HepG2 (cell line): ENCODE measurements around the gene PPRC1. TPM values are rescaled to one million over a fixed set of nuclear protein-coding genes. Genes with fewer than 3 reads are reported as not detected.
A peak's percentile ranks its signal among the peaks of the same experiment; 100 is the strongest.

Experiments used
- CREB1 ChIP-seq, 2 experiments: fragments of 450-650 bp in 1 of 2; IDR thresholded peaks; 2 replicates each; pipeline ENCODE4 v1.6.1; 2016 to 2017; ENCODE audit warnings: control low read depth in 1 of 2, mild to moderate bottlenecking in 1 of 2, missing compliant biosample characterization in 1 of 2, missing genetic modification characterization in 1 of 2
- GZF1 ChIP-seq: sonication (generic); formaldehyde crosslinking; IDR thresholded peaks from 2 replicates; pipeline ENCODE4 v1.5.1; 2020; ENCODE audit warnings: mild to moderate bottlenecking, missing genetic modification reagents
- JARID2 ChIP-seq: sonication (generic); formaldehyde crosslinking; IDR thresholded peaks from 2 replicates; pipeline ENCODE4 v1.8.1; 2023; ENCODE audit warnings: missing genetic modification reagents, inconsistent platforms; ENCODE audit not compliant: insufficient replicate concordance
- MED8 ChIP-seq: sonication (generic); formaldehyde crosslinking; IDR thresholded peaks from 2 replicates; pipeline ENCODE4 v1.8.1; 2023; ENCODE audit warnings: mild to moderate bottlenecking, missing genetic modification reagents; ENCODE audit not compliant: insufficient replicate concordance
- SIN3A ChIP-seq: IDR thresholded peaks from 2 replicates; pipeline ENCODE4 v1.6.1; 2011; ENCODE audit warnings: low read depth, mild to moderate bottlenecking, control low read depth, low read length, borderline replicate concordance
- SRSF1 ChIP-seq: fragments of 200-400 bp; formaldehyde crosslinking; optimal IDR thresholded peaks from 2 replicates; pipeline ENCODE3; 2017; ENCODE audit warnings: mild to moderate bottlenecking, low read depth, low read length, moderate library complexity
- ZBTB21 ChIP-seq: sonication (generic); formaldehyde crosslinking; IDR thresholded peaks from 2 replicates; pipeline ENCODE4 v1.4.0; 2020; ENCODE audit warnings: missing genetic modification reagents
- ZNF225 ChIP-seq: sonication (generic); formaldehyde crosslinking; IDR thresholded peaks from 2 replicates; pipeline ENCODE4 v1.4.0; 2020; ENCODE audit warnings: mild to moderate bottlenecking, missing genetic modification reagents
- ZNF234 ChIP-seq: sonication (generic); formaldehyde crosslinking; conservative IDR thresholded peaks from 2 replicates; pipeline ENCODE4 v1.5.1; 2020; ENCODE audit warnings: mild to moderate bottlenecking, missing genetic modification reagents
- ZNF430 ChIP-seq: sonication (generic); formaldehyde crosslinking; IDR thresholded peaks from 2 replicates; pipeline ENCODE4 v1.9.0; 2021; ENCODE audit warnings: mild to moderate bottlenecking, missing genetic modification reagents
- ZNF737 ChIP-seq: sonication (generic); formaldehyde crosslinking; IDR thresholded peaks from 2 replicates; pipeline ENCODE4 v1.5.0; 2020; ENCODE audit warnings: missing genetic modification reagents, mild to moderate bottlenecking, borderline replicate concordance
- ZNF747 ChIP-seq: sonication (generic); formaldehyde crosslinking; IDR thresholded peaks from 2 replicates; pipeline ENCODE4 v1.8.1; 2023; ENCODE audit warnings: missing genetic modification reagents, mild to moderate bottlenecking, borderline replicate concordance
- ZNF841 ChIP-seq: sonication (generic); formaldehyde crosslinking; IDR thresholded peaks from 2 replicates; pipeline ENCODE4 v1.8.1; 2023; ENCODE audit warnings: missing genetic modification reagents, borderline replicate concordance
- ZSCAN31 ChIP-seq: sonication (generic); formaldehyde crosslinking; IDR thresholded peaks from 2 replicates; pipeline ENCODE4 v1.5.0; 2020; ENCODE audit warnings: low read depth, mild to moderate bottlenecking, missing genetic modification reagents
- polyA plus RNA-seq, 8 experiments: library from polyadenylated mRNA; depleted of rRNA in 3 of 8; stranded (reverse) in 7 of 8; unstranded in 1 of 8; fragments of >200 nt; fragmentation: Illumina TruSeq in 4 of 8; extraction: Trizol in 4 of 8; gene quantifications; 2 replicates each; pipeline versions ENCODE4 v1.2.1 to v1.2.3, GENCODE V29; 2011 to 2016; ENCODE audit warnings: low read depth in 4 of 8, missing spikeins in 1 of 8, mixed read lengths in 1 of 8; ENCODE audit not compliant: insufficient read depth in 1 of 8
- total RNA-seq, 5 experiments: library from RNA; depleted of rRNA; stranded (reverse); fragments of >200 nt; fragmentation: Illumina TruSeq; extraction: Trizol; gene quantifications; 2 replicates each; pipeline ENCODE4 v1.2.3, GENCODE V29; 2016; ENCODE audit warnings: low read depth in 1 of 5
- TF ChIP-seq, protein P1 (sequence below): sonication (generic); formaldehyde crosslinking; IDR thresholded peaks from 2 replicates; pipeline ENCODE4 v1.4.0; 2020; ENCODE audit warnings: missing genetic modification reagents, borderline replicate concordance
- TF ChIP-seq, protein P2 (sequence below): sonication (generic); formaldehyde crosslinking; IDR thresholded peaks from 2 replicates; pipeline ENCODE4 v1.5.0; 2020; ENCODE audit warnings: missing genetic modification reagents, mild to moderate bottlenecking, borderline replicate concordance
- TF ChIP-seq, protein P3 (sequence below): sonication (generic); formaldehyde crosslinking; IDR thresholded peaks from 2 replicates; pipeline ENCODE4 v1.4.0; 2020; ENCODE audit warnings: missing genetic modification reagents
- TF ChIP-seq, protein P4 (sequence below): sonication (generic); formaldehyde crosslinking; IDR thresholded peaks from 2 replicates; pipeline ENCODE4 v1.5.1; 2020; ENCODE audit warnings: mild to moderate bottlenecking, moderate library complexity, missing genetic modification reagents

PPRC1 gene
- total and polyA plus RNA-seq, 2 of the 13 experiments (the other 11 are each of a cell fraction or from before 2014, with no cell fraction given) = 18.7 to 24.2 TPM

DNA sequence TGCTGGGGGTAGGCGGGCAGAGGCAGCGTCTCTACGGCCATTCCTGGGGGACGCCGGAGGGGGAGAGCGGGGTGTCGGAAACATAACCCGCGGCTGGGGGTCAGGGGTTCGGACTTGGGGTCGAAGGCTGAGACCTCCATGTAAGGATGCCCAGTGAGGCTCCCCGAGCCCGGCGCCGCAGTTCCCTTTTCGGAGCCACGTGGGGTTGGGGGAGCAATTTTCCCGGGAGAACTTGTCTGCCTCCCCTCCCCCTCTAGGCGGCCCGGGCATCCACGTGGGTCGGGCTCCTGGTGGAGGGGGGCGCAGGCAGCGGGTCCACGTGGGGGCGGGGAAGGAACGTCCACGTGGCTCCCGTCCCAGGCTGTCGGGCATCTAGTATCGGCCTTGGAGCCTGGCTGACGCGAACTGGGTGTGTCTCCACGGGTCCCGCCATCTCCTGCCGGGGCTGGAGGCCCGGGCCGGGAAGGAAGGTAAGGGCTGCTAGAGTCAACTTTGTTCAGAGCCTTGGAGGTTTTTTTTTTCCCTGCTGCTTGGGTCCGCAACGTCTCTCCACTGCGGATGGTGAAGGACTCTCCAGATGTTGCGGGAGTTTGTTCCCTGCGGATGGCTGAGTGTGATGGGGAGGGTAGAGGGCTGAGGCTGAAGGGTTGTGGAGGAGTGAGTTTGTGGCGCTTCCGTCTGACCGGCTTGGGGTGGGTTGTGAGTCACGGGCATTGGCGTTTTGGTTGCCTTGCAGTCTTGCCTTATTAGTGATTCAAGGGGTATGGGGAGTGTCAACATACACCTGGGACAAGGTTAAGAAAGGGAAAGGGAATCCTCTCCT, 744 bp downstream of the PPRC1 start (continued):
- TF ChIP-seq, protein P1, sequence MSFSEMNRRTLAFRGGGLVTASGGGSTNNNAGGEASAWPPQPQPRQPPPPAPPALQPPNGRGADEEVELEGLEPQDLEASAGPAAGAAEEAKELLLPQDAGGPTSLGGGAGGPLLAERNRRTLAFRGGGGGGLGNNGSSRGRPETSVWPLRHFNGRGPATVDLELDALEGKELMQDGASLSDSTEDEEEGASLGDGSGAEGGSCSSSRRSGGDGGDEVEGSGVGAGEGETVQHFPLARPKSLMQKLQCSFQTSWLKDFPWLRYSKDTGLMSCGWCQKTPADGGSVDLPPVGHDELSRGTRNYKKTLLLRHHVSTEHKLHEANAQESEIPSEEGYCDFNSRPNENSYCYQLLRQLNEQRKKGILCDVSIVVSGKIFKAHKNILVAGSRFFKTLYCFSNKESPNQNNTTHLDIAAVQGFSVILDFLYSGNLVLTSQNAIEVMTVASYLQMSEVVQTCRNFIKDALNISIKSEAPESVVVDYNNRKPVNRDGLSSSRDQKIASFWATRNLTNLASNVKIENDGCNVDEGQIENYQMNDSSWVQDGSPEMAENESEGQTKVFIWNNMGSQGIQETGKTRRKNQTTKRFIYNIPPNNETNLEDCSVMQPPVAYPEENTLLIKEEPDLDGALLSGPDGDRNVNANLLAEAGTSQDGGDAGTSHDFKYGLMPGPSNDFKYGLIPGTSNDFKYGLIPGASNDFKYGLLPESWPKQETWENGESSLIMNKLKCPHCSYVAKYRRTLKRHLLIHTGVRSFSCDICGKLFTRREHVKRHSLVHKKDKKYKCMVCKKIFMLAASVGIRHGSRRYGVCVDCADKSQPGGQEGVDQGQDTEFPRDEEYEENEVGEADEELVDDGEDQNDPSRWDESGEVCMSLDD (CRISPR knock-in tag) = 0 out of 2 replicates have a peak, but pooled peaks have one; percentile 70
- TF ChIP-seq CREB1 (IDR thresholded peaks at IDR 0.05) = no peak
- no peak for TF ChIP-seq CREB1 (CRISPR knock-in tag; IDR thresholded peaks at IDR 0.05)
- TF ChIP-seq MED8 = peak; percentile 12
- TF ChIP-seq ZNF225 = 0 out of 2 replicates have a peak, but pooled peaks have one; percentile 10
- 0 out of 2 replicates have a peak, but pooled peaks have one; percentile 39 for TF ChIP-seq ZNF737 (CRISPR knock-in tag)
- no peak for TF ChIP-seq JARID2 (CRISPR knock-in tag)
- peak; percentile 4 for TF ChIP-seq SRSF1
- TF ChIP-seq ZNF747 (CRISPR knock-in tag) = peak; percentile 58; the same call in 1 of the 2 replicates
- TF ChIP-seq, protein P2, sequence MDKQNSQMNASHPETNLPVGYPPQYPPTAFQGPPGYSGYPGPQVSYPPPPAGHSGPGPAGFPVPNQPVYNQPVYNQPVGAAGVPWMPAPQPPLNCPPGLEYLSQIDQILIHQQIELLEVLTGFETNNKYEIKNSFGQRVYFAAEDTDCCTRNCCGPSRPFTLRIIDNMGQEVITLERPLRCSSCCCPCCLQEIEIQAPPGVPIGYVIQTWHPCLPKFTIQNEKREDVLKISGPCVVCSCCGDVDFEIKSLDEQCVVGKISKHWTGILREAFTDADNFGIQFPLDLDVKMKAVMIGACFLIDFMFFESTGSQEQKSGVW (CRISPR knock-in tag) = peak; percentile 37; the same call in 1 of the 2 replicates
- TF ChIP-seq, protein P3, sequence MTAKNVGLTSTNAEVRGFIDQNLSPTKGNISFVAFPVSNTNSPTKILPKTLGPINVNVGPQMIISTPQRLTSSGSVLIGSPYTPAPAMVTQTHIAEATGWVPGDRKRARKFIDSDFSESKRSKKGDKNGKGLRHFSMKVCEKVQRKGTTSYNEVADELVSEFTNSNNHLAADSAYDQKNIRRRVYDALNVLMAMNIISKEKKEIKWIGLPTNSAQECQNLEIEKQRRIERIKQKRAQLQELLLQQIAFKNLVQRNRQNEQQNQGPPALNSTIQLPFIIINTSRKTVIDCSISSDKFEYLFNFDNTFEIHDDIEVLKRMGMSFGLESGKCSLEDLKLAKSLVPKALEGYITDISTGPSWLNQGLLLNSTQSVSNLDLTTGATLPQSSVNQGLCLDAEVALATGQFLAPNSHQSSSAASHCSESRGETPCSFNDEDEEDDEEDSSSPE = peak; percentile 73; the same call in 1 of the 2 replicates
- TF ChIP-seq ZNF841 (CRISPR knock-in tag) = no peak
- 0 out of 2 replicates have a peak, but pooled peaks have one; percentile 2 for TF ChIP-seq ZNF430 (CRISPR knock-in tag)
- no peak; the same call in 1 of the 2 replicates for TF ChIP-seq ZNF234 (CRISPR knock-in tag)
- peak; percentile 85; the same call in 1 of the 2 replicates for TF ChIP-seq SIN3A
- TF ChIP-seq ZBTB21 (CRISPR knock-in tag) = no peak
- TF ChIP-seq ZSCAN31 (CRISPR knock-in tag) = 0 out of 2 replicates have a peak, but pooled peaks have one; percentile 3
- TF ChIP-seq, protein P4, sequence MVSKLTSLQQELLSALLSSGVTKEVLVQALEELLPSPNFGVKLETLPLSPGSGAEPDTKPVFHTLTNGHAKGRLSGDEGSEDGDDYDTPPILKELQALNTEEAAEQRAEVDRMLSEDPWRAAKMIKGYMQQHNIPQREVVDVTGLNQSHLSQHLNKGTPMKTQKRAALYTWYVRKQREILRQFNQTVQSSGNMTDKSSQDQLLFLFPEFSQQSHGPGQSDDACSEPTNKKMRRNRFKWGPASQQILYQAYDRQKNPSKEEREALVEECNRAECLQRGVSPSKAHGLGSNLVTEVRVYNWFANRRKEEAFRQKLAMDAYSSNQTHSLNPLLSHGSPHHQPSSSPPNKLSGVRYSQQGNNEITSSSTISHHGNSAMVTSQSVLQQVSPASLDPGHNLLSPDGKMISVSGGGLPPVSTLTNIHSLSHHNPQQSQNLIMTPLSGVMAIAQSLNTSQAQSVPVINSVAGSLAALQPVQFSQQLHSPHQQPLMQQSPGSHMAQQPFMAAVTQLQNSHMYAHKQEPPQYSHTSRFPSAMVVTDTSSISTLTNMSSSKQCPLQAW = peak; percentile 62; the same call in 1 of the 2 replicates
- TF ChIP-seq GZF1 = peak; percentile 54; the same call in 1 of the 2 replicates
